ENCODE measurements around the gene TPST2. TPM values are rescaled to one million over a fixed set of nuclear protein-coding genes. Genes with fewer than 3 reads are reported as not detected.

Gene TPST2
- polyA plus RNA-seq, 3 donors, result 62.8 to 83.8 (median 69.5) TPM

GRCh38 chr22:26494506-26494905, 95.4 kb downstream of the TPST2 start:
- Histone ChIP-seq H3K27ac (ENCODE audit: low read depth in 1 of 2, low read length in 2 of 2) (no peak overlapping the region), H4K20me1 (ENCODE audit: insufficient read depth, low read length) (peaks cover 10% of the 10 kb centered on the region), H3K4me3 (replicated peaks in 1 of 3; ENCODE audit: low read depth in 2 of 3, low read length in 3 of 3) (no peak overlapping the region), H3K4me2 (replicated peaks; ENCODE audit: extremely low read depth, low read length, poor library complexity, severe bottlenecking) (no peak overlapping the region), H3K9ac (ENCODE audit: insufficient read depth, low read length, poor library complexity, severe bottlenecking) (no peak overlapping the region), H3K9me3 (replicated peaks in 1 of 2; ENCODE audit: control insufficient read depth in 1 of 2, insufficient read depth in 1 of 2, low read length in 2 of 2) (no peaks in the 10 kb centered on the region), H2AFZ (ENCODE audit: insufficient read depth, low read depth, low read length, poor library complexity, severe bottlenecking) (no peak overlapping the region), H3K4me1 (ENCODE audit: control insufficient read depth in 1 of 2, insufficient read depth in 2 of 2, low read length in 2 of 2) (no peaks in the 10 kb centered on the region), H3K27me3 (ENCODE audit: control insufficient read depth in 2 of 2, insufficient read depth in 2 of 2, low read length in 2 of 2) (no peaks in the 10 kb centered on the region), H3K79me2 (ENCODE audit: insufficient read depth, low read length) (no peaks in the 10 kb centered on the region), H3K36me3 (replicated peaks in 1 of 2; ENCODE audit: control insufficient read depth in 1 of 2, insufficient read depth in 2 of 2, low read length in 2 of 2) (peaks cover 87 to 100% of the 10 kb centered on the region in 2 donors)
- H3K27me3 Mint-ChIP-seq (ENCODE audit: low read depth in 3 of 3), result no peaks in the 10 kb centered on the region
- no peak overlapping the region for H3K4me3 Mint-ChIP-seq
- peaks cover 90 to 97% of the 10 kb centered on the region in 2 donors for H3K36me3 Mint-ChIP-seq
- no peak for DNase-seq
- H3K4me1 Mint-ChIP-seq, result no peaks in the 10 kb centered on the region
- intact Hi-C loops (cut with micrococcal nuclease), result no loop called here
- TF ChIP-seq, protein P1, sequence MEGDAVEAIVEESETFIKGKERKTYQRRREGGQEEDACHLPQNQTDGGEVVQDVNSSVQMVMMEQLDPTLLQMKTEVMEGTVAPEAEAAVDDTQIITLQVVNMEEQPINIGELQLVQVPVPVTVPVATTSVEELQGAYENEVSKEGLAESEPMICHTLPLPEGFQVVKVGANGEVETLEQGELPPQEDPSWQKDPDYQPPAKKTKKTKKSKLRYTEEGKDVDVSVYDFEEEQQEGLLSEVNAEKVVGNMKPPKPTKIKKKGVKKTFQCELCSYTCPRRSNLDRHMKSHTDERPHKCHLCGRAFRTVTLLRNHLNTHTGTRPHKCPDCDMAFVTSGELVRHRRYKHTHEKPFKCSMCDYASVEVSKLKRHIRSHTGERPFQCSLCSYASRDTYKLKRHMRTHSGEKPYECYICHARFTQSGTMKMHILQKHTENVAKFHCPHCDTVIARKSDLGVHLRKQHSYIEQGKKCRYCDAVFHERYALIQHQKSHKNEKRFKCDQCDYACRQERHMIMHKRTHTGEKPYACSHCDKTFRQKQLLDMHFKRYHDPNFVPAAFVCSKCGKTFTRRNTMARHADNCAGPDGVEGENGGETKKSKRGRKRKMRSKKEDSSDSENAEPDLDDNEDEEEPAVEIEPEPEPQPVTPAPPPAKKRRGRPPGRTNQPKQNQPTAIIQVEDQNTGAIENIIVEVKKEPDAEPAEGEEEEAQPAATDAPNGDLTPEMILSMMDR (IDR thresholded peaks at IDR 0.05), result no peak
- no peaks in the 10 kb centered on the region for H3K9me3 Mint-ChIP-seq
- peak overlapping the region in 2 of 7 donors; percentile 41 to 46 for H3K27ac Mint-ChIP-seq

GRCh38 chr22:26492220-26492619, 97.7 kb downstream of the TPST2 start:
- Mint-ChIP-seq H3K4me1 (no peaks in the 10 kb centered on the region), H3K4me3 (no peak overlapping the region), H3K27ac (peak overlapping the region in 1 of 7 donors; percentile 31), H3K27me3 (ENCODE audit: low read depth in 3 of 3) (no peaks in the 10 kb centered on the region), H3K9me3 (no peaks in the 10 kb centered on the region), H3K36me3 (peaks cover 91 to 96% of the 10 kb centered on the region in 2 donors)
- Histone ChIP-seq H3K4me1 (ENCODE audit: control insufficient read depth in 1 of 2, insufficient read depth in 2 of 2, low read length in 2 of 2) (no peaks in the 10 kb centered on the region), H2AFZ (ENCODE audit: insufficient read depth, low read depth, low read length, poor library complexity, severe bottlenecking) (no peak overlapping the region), H3K27me3 (ENCODE audit: control insufficient read depth in 2 of 2, insufficient read depth in 2 of 2, low read length in 2 of 2) (no peaks in the 10 kb centered on the region), H4K20me1 (ENCODE audit: insufficient read depth, low read length) (peaks cover 5% of the 10 kb centered on the region), H3K27ac (ENCODE audit: low read depth in 1 of 2, low read length in 2 of 2) (no peak overlapping the region), H3K4me2 (replicated peaks; ENCODE audit: extremely low read depth, low read length, poor library complexity, severe bottlenecking) (no peak overlapping the region), H3K36me3 (replicated peaks in 1 of 2; ENCODE audit: control insufficient read depth in 1 of 2, insufficient read depth in 2 of 2, low read length in 2 of 2) (peaks cover 93 to 100% of the 10 kb centered on the region in 2 donors), H3K9ac (ENCODE audit: insufficient read depth, low read length, poor library complexity, severe bottlenecking) (no peak overlapping the region), H3K9me3 (replicated peaks in 1 of 2; ENCODE audit: control insufficient read depth in 1 of 2, insufficient read depth in 1 of 2, low read length in 2 of 2) (no peaks in the 10 kb centered on the region), H3K4me3 (replicated peaks in 1 of 3; ENCODE audit: low read depth in 2 of 3, low read length in 3 of 3) (no peak overlapping the region), H3K79me2 (ENCODE audit: insufficient read depth, low read length) (no peaks in the 10 kb centered on the region)
- intact Hi-C loops (cut with micrococcal nuclease), result no loop called here
- WGBS (ENCODE audit: insufficient coverage), result 100% methylated on average over 5 of the region's 9 CpGs
- DNase-seq, result no peak
- TF ChIP-seq, protein P1 (IDR thresholded peaks at IDR 0.05), result no peak

Data from CD14-positive monocyte (primary cell).